Right lobe of liver (tissue), 4 donors: ENCODE measurements around the gene TMEM178A.

Experiments
- CTCF ChIP-seq, 4 donors: fragments of 200-600 bp in 3 of 4; fragments of 450-650 bp in 1 of 4; IDR thresholded peaks; one replicate each; pipeline versions ENCODE4 v1.5.1 to v1.8.0; 2016 to 2022; ENCODE audit warnings: antibody characterized with exemption in 4 of 4, mild to moderate bottlenecking in 2 of 4
- POLR2A ChIP-seq: fragments of 450-650 bp; IDR thresholded peaks from one replicate; pipeline ENCODE4 v1.6.1; 2017; ENCODE audit warnings: antibody characterized with exemption, mild to moderate bottlenecking
- donor health status: DM: no; HTN: no; CAD: no.
- donor health status: DM: no; HTN: no; CAD: no.
- donor health status: DM: no; HTN: yes; CAD: no.

- TF ChIP-seq CTCF (IDR thresholded peaks at IDR 0.05) (no peak), POLR2A (no peak)
These were observed 49.4 kb downstream of the TMEM178A start for GRCh38 chr2:39715095-39715494.
